Osteocyte (in vitro differentiated cells): Measurements from ENCODE around the gene MTCH2. TPM values are rescaled to one million over a fixed set of nuclear protein-coding genes. Genes with fewer than 3 reads are reported as not detected.

Source experiments
- DNase-seq: peaks from one replicate; pipeline ENCODE4 v3.0.0; 2021; ENCODE audit warnings: mixed read lengths; ENCODE audit not compliant: unreplicated experiment; ENCODE audit errors: extremely low spot score
- H3K27ac Mint-ChIP-seq: one replicate; pipeline ENCODE4 v1.8.0; 2021; ENCODE audit warnings: mild to moderate bottlenecking, mixed read lengths; ENCODE audit not compliant: unreplicated experiment
- H3K27me3 Mint-ChIP-seq: one replicate; pipeline ENCODE4 v1.8.0; 2021; ENCODE audit warnings: mixed read lengths; ENCODE audit not compliant: unreplicated experiment
- H3K36me3 Mint-ChIP-seq: one replicate; pipeline ENCODE4 v1.8.0; 2021; ENCODE audit warnings: mixed read lengths; ENCODE audit not compliant: unreplicated experiment
- H3K4me1 Mint-ChIP-seq: one replicate; pipeline ENCODE4 v1.8.0; 2021; ENCODE audit warnings: mixed read lengths; ENCODE audit not compliant: unreplicated experiment
- H3K4me3 Mint-ChIP-seq: one replicate; pipeline ENCODE4 v1.8.0; 2021; ENCODE audit warnings: mild to moderate bottlenecking, moderate library complexity, mixed read lengths; ENCODE audit not compliant: unreplicated experiment
- H3K9me3 Mint-ChIP-seq: one replicate; pipeline ENCODE4 v1.8.0; 2021; ENCODE audit warnings: mixed read lengths; ENCODE audit not compliant: unreplicated experiment
- CTCF ChIP-seq: fragments of 200-600 bp; sonication (generic); IDR thresholded peaks from 2 replicates; pipeline ENCODE4 v1.5.0; 2021; ENCODE audit warnings: antibody characterized with exemption, mild to moderate bottlenecking, moderate library complexity
- total RNA-seq: library from RNA; stranded (reverse); gene quantifications from 2 replicates; pipeline ENCODE4 v1.2.1, GENCODE V29; 2021

The MTCH2 gene
- total RNA-seq, 1 donor from 2014 or later: 84.4 TPM

- Mint-ChIP-seq H3K36me3 (no peaks in the 10 kb centered on the region), H3K27me3 (peaks cover 21% of the 10 kb centered on the region), H3K9me3 (no peaks in the 10 kb centered on the region), H3K4me3 (no peak overlapping the region), H3K27ac (no peak overlapping the region), H3K4me1 (no peaks in the 10 kb centered on the region)
- TF ChIP-seq CTCF: no peak
- DNase-seq: no peak
Observed at GRCh38 chr11:47656260-47656885, 14.0 kb upstream of the MTCH2 start.

- Mint-ChIP-seq H3K4me3 (no peak overlapping the region), H3K27ac (no peak overlapping the region), H3K4me1 (no peaks in the 10 kb centered on the region), H3K27me3 (peaks cover 16% of the 10 kb centered on the region), H3K9me3 (no peaks in the 10 kb centered on the region), H3K36me3 (no peaks in the 10 kb centered on the region)
- no peak for DNase-seq
- no peak for TF ChIP-seq CTCF
Observed at GRCh38 chr11:47651818-47652469, 9.6 kb upstream of the MTCH2 start.

- no peaks in the 10 kb centered on the region for H3K36me3 Mint-ChIP-seq
- no peak for DNase-seq
- no peaks in the 10 kb centered on the region for H3K4me1 Mint-ChIP-seq
- TF ChIP-seq CTCF: no peak
- H3K4me3 Mint-ChIP-seq: no peak overlapping the region
- H3K9me3 Mint-ChIP-seq: no peaks in the 10 kb centered on the region
- H3K27ac Mint-ChIP-seq: no peak overlapping the region
- no peaks in the 10 kb centered on the region for H3K27me3 Mint-ChIP-seq
Observed at GRCh38 chr11:47649276-47649675, 6.9 kb upstream of the MTCH2 start.

- no peak for TF ChIP-seq CTCF
- H3K27me3 Mint-ChIP-seq: no peaks in the 10 kb centered on the region
- no peak for DNase-seq
- H3K9me3 Mint-ChIP-seq: no peaks in the 10 kb centered on the region
- no peaks in the 10 kb centered on the region for H3K36me3 Mint-ChIP-seq
- no peak overlapping the region for H3K27ac Mint-ChIP-seq
- H3K4me1 Mint-ChIP-seq: peaks cover 14% of the 10 kb centered on the region
- H3K4me3 Mint-ChIP-seq: no peak overlapping the region
Observed at GRCh38 chr11:47646019-47646418, 3.7 kb upstream of the MTCH2 start.

- no peak overlapping the region for H3K4me3 Mint-ChIP-seq
- H3K36me3 Mint-ChIP-seq: no peaks in the 10 kb centered on the region
- H3K4me1 Mint-ChIP-seq: peaks cover 16% of the 10 kb centered on the region
- H3K27ac Mint-ChIP-seq: no peak overlapping the region
- DNase-seq: no peak
- no peak for TF ChIP-seq CTCF
- H3K27me3 Mint-ChIP-seq: no peaks in the 10 kb centered on the region
- H3K9me3 Mint-ChIP-seq: no peaks in the 10 kb centered on the region
Observed at GRCh38 chr11:47645500-47645899, 3.1 kb upstream of the MTCH2 start.
